Stimulated activated naive CD8-positive, alpha-beta T cell treated with anti-CD3 and anti-CD28 coated beads, Interleukin-15, Interleukin-2, amounts not matched to agents 100 U/mL and 50 U/mL, for 24 hours (primary cell): ENCODE measurements around the gene PMP22.

Source experiments
- ATAC-seq: fragments of 150-1000 bp; cut with Tn5 transposase; one replicate; pipeline ENCODE4 v1.10.0; 2021
- DNase-seq: peaks from one replicate; pipeline ENCODE4 v3.0.0; 2021

The PMP22 gene

DNA sequence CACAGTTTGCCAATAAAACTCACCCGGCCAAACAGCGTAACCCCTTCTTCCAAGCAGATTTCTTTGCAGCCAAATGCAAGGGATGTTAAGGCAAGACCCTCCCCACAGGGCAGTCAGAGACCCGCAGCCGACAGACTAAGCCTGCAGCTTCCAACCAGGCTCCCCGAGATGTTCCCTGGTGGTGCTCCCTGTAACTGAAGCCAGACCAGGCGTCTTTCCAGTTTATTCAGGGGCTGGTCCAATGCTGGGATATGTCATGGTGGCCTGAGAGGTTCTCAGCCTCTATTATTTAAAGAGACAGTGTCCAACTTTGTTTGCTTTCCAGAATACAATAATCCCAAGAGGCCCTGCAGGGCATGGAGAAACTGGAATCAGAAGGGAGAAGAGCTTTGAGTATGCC is at the start of gene PMP22:
PMP22 (minus strand) TSS at position 196 of the 400 bp plus-strand sequence. CDS start 4,599 bp downstream, outside the sequence.
- DNase-seq (no peak), ATAC-seq (no peak)

DNA sequence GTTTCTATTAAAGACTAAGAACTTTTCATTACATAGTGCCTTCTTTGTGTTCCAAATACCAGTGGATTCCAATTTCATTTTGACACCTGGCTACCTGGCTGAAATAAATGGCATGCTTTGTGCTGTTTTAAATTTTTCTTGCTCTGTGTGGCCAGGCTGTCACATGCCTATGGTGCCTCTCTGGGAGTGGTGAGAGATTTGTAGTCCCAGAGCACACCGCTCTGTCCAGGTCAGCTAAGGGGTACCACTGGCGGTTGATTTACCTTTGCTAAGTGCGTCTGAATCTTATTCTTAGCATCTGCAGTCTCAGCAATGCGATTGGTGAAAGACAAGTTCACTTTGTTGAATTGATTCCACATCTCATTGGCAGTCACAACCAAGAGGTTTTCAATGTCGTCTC is 46.9 kb upstream of the PMP22 start:
- DNase-seq (no peak), ATAC-seq (no peak)

DNA sequence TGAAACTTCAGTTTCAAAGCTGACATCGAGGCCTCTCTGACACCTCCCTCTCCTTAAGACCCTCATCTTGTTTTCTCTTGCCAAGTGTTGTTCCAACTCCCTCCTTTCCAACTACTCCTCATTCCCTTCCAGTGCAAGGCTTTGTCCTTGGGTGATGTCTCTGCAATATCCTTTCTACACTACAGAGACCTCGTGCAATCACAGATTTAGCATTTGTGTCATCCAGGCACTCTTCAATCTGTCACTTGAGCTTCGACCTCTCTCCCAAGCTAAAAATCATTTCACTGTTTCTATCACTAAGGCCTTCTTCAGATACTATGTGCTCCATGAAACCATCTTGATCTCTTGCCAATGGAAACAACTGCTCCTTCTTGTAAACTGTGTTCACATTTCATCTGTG is 44.7 kb upstream of the PMP22 start:
- ATAC-seq, result no peak
- DNase-seq, result no peak

DNA sequence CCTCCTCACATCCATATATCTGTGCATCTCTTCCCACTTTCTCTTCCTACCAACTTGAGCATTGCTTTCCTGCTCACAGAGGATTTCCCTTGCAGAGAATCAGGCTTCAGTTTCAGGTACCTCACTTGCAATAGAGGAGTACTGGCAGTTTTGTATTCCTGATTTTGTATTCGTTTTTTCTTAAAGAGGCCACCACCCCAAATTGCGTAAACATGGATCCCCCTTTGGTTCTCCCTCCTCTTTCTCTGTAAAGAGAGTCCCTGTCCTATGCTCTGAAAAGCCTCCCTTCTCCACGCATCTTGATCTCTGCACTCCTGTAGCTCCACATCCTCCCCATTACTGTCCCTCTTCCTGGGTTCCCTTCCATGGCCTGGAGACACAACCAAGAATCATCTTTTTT is 44.1 kb upstream of the PMP22 start:
- no peak for DNase-seq
- ATAC-seq, result no peak

DNA sequence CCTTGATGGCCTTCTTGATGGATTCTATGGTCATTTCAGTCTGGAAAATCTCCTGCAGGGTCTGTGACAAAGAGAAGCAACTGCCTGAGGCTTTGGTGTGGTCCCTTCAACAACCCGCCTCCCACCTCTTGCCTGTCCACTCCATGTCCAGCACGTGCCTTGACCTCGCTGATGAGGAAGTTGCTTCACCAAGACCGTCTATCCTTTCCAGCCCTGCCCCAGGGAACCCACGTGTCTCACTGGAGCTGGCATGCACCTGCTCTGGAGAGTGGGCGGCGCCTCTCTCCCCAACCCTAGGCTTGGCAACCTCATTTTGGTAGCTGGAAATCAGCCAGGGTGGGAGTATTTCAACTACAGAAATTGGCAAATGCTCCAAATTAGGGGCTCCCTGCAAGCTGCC is 43.6 kb upstream of the PMP22 start:
- ATAC-seq (no peak), DNase-seq (no peak)

DNA sequence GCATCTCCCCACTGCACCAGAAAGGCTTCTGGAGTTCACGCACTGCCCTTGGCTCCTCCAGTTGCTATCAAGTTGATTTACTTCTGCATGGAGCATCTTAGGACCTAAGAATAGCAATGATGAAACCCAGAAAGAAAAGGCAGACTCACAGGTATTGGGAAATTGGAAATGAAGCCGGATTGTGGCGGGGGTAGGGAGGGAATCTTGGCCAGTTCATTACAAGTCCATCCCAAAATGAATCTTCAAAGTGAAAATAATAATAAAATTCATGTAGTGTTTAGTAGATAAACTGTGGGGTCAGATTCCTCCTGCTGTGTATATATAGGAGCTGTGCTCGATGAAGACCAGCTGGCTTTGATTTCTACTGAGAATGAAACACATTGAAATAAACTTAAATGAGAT is 42.6 kb upstream of the PMP22 start:
- ATAC-seq (no peak), DNase-seq (no peak)

DNA sequence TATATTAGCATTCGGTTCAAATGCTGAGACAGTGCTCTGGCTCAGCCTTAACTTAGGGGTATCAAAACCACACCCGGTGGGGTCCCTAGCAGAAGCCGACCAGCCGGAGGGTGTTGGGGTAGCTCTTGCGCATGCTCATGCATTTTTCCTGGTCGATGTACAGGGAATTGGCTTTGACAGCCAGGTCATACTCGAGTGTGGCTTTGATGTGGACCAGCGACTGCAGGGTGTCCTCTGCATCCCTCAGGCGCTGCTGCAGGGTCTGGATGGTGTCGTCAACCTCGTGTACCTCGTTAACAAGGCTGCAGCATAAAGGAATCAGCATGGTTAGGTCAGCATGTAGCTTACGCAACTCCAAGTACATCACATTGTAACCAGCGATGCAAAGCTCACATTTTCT is 38.7 kb upstream of the PMP22 start:
- DNase-seq, result no peak
- no peak for ATAC-seq

DNA sequence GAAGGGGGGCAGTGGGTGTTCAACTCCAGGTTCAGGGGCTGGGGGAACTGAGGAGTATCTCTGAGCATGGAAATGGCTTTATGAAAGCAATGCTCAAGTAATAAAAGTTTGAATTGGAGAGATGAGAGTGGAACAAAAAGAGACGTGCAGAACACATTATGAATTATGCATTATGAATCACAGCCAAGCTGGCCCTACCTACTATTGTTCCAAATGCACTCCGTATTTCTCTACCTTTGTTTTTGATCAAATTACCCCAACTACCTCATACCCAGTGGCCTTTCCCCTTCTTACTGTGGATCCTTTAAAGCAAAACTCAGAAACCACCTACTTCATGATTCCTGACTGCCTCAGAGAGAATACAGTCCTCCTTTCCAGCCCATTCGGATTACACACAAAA is 38.1 kb upstream of the PMP22 start:
- DNase-seq, result no peak
- ATAC-seq, result no peak

DNA sequence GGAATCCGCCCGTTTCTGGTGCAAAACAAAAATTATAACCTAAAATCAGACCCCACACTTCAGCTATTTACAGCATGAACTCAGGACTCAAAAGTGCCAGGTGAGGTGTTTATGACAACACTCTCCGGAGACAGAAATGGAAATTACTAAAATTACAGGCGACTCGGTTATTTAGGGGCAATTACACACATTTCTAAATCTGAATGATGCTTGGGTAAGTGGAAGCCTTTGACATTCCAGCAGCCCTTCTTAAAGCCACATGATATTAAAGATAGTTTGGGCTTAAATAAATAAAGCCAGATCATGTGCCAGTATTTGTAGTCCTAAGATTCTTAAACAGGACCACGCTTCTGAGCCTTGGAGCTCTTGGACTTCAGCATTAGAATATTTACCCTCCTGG is 36.7 kb upstream of the PMP22 start:
- no peak for ATAC-seq
- DNase-seq, result no peak

DNA sequence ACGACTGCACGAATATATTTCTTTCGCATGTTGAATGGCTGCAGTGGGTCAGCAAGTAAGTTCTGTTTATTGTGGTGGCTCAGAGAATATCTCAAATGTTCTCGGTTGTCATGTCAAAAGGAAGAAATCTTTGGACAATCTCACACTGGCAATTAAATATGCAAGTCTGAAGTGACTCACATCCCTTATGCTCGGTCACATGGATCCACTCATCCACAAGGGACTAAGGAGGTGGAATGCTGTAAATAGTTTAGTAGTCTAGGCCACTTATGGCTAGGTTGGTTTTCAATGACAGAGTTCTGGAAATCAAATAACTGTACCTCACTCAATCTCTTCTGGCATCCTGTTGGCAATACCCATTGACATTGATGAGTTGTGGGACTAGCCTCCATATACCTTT is 33.0 kb upstream of the PMP22 start:
- no peak for DNase-seq
- no peak for ATAC-seq

DNA sequence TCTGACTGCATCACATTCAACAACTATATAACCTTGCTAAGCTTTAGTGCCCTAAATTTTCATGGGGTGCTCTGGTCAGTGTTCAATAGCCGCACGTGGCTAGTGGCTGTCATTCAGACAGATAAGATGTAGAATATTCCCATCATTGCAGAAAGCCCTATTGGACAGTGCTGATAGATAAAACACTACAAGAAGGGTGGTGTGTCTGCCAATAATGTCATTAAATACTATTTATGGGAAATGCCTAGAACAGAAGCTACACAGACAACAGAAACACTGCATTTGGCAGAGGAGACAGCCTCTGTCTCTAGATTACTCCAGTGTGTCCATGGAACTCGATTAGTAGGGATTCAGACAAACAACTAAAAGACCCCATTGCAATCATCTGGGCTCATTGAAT is 28.4 kb upstream of the PMP22 start:
- ATAC-seq (no peak), DNase-seq (no peak)

DNA sequence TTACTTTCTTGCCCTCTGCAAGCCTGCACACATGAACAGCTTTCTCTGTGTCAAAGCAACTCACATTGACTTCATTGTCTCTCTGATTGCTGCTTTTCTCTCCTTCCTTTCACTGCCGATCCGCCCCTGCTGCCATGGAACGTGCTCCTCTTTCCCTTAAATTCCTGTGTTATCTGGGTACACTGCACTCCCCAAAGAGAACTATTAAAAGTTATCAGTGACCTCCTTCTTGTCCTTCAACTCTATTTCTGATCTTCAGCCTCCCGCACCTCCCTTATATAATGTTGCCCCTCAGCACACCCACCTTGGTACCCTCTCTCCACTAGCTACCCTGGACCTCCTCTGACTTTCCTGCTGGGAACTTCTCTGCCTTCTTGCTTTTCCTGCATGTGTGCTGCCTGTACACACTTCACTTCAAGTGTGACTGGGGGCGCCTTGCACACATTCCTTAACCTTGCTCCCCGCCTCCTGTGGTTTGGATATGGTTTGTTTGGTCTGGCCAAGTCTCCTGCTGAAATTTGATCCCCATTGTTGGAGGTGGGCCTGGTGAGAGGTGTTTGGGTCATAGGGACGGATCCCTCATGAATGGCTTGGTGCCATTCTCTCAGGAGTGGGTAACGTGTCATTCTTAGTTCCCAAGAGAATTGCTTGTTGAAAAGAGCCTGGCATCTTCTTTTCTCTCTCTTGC is 26.7 kb upstream of the PMP22 start:
- no peak for DNase-seq
- ATAC-seq, result no peak

DNA sequence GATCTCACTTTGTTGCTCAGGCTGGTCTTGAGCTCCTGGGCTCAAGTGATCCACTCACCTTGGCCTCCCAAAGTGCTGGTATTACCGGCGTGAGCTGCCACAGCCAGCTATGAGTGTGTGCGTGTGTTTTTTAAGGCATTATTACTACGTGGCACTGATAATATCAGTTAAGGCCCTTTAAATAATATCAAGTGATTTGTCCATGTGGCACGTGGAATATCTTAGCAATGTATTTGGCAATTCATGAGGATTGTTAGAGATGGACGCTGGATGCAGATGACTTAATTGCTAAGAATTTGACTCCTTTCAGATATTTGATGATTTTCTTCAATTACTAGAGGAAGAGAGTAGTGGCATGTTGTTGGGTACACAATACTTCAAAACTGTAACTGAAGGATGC is 25.5 kb upstream of the PMP22 start:
- ATAC-seq, result no peak
- DNase-seq, result no peak

DNA sequence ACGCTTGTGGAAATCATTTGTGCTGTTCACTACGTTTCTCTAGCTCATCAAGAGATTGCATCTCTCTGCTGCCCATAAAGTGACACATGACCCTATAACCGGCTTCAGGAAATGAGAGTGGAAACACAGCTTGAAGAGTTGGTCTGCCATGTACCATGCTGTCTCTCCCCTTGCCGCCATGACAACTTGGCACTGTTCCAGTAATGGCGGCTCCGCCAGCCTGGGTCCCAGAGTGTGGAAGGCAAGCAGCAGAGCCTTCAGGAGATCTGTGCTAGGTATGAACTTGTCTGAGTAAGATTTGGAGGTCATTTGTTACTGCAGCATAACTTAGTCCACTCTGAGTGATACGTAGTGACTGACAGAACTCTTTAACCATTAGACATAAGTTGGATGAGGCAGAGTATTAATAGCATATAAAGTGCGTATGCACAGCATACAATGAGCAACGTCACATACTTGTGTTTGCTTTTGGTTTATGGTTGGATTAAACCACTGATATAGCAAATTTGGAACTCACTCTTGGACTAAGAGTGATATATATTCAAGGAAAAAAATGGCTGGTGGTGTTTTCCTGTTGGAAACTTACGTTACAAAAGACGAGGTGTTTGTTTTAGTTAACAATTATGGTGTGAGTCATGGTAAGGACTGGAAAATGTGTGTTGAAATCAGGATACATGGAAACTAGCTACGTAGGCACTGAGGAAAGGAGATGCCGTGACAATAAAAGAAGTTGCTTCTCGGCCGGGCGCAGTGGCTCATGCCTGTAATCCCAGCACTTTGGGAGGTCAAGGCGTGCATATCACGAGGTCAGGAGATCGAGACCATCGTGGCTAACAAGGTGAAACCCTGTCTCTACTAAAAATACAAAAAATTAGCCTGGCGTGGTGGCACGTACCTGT is 24.4 kb upstream of the PMP22 start:
- ATAC-seq (no peak), DNase-seq (no peak)

DNA sequence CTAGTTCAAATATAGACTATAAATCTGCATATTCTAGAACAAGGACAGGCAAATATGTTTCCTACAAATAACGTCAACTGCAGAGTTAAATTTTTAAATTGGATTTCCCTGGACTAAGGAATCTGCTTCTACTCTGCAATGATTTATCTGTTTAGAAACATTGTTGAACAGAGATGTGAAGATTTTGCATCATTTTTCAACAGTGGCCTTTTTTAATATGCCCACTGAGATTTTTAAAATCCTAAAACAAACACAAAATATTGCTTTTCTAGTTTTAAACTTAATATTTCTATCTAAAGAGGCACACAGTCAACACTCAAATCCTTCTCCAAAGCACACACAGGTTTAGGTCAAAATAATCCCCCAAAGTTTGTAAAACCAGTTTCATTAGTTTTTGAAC is 23.7 kb upstream of the PMP22 start:
- no peak for ATAC-seq
- DNase-seq, result no peak

DNA sequence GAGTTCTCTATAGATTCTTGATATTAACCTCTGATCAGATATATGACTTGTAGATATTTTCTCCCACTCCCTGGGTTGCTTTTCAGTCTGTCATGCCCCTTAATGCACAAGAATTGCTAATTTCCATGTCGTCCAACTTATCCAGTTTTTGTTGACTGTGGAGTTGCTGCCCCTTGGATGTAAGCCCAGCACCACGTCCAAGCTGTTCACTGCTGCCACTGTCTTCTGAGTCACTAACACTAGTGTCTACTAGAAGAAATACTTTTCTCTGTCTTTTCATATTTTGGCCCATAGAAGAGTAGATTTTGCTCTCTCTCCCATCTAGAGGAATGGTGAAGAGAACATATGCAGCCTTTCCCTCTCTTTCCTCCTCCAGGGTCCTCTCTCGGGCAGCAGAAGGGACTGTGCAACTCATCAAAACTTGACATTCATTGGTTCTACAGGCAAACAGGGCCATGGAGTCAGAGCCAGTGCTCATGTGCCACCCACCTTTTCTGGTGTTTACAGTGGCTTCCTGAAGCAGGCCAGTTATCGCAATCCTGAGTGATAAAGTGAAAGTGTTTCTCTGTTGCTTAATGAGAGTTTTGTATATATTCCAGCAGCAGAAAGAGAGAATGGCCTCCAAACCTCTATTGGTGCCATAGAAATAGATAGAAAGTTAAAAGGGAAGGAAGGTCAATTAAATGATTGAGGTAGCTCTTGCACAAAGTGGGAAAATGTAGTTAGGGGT is 22.6 kb upstream of the PMP22 start:
- DNase-seq, result no peak
- no peak for ATAC-seq

DNA sequence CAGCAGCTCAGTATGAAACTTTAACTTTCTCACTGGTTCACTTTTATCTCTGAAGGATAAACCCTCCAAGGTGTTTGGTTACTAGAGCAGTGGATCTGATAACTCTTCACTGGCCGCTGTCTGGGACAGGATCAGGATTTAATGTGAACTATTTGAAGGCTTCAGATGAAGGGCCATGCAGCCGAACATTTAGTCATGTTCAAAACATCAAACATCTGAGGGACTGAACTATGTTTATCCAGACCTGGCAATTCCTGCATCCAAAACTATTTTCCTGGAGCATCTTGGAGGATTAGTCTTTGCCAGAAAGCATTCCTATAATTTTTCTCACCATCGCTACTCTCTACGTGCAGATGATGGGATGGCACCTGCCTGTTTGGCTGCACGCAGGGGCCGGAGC is 20.3 kb upstream of the PMP22 start:
- no peak for ATAC-seq
- DNase-seq, result no peak

DNA sequence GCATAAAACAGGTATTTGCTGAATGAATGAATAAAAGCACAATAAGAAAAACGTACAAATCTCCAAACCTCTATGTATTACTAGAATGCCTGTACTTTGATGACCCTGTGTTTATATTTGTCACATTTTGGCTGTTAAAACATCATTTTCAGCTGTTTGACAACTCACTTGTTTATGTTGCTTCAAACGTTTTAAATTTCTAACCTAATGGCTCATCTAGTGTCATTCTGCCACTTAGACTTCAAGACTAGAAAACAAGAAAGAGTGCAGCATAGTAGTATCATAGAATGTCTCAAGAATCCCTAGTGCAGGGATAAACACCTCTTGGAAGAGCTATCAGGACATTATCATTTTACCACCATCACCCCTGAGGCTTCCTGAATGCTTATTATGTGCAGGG is 19.4 kb upstream of the PMP22 start:
- DNase-seq (no peak), ATAC-seq (no peak)

DNA sequence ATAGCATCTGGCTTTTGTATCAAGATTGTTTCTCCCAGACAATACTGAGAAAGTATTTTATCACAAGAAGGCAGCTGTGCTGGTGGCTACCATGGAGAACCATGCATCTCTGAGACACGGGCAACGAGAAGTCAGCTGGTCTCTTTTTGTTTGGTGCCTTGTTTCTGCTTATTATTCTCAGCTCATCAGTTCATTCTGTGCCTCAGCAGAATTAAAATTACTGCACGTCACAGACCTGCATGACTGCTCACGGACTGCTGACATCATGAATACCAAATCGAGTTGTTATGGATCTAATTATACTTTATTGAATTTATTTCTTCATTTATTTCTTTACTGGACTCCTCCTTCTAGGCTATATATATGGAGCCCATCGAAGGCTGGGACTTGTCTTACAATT is 19.0 kb upstream of the PMP22 start:
- ATAC-seq (no peak), DNase-seq (no peak)

DNA sequence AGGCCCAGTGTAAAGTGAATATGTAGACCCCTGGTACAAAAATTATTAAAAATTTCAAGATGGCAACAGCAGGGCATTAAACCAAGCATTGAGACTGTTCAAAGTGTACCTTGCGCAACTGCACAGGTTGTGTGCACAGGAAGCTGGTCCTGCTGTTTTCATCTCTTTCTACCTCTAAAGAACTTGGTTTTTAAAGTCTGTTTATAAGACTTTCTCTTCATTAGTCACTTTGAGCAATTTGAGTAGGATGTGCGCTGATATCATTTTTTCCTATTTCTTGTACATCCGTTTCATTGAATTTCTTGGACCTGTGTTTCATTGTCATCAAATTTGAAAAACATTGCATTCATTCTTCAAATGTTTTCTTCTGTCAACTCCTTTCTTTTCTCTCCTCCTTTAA is 16.8 kb upstream of the PMP22 start:
- ATAC-seq, result no peak

DNA sequence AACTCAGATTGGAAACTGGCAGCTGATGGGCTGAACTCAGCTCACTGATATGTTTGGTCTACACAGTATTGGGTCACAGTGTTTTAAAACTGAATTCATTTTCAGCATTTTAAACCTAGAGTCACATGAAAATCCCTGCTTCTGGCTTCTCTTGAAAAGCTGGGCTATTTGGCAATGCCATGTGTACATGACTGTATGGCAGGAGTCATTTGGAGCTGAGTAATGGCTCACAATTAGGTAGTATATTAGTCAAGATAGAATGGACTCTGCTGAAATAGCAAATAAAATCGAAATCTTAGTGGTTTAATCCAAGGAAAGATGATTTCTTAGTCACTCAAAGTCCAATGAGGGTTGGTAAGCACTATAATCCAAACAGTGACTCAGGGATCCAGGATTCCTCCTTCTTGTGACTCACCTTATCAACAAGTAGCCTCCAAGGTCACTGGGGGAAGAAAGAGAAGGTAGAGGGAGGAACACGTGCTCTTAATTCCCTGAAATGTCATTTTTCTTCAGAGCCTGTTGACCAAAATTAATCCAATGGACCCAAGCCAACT is 13.9 kb upstream of the PMP22 start:
- ATAC-seq (no peak), DNase-seq (no peak)

More for the DNA sequence above, 16.8 kb upstream of the PMP22 start:
- DNase-seq, result no peak

DNA sequence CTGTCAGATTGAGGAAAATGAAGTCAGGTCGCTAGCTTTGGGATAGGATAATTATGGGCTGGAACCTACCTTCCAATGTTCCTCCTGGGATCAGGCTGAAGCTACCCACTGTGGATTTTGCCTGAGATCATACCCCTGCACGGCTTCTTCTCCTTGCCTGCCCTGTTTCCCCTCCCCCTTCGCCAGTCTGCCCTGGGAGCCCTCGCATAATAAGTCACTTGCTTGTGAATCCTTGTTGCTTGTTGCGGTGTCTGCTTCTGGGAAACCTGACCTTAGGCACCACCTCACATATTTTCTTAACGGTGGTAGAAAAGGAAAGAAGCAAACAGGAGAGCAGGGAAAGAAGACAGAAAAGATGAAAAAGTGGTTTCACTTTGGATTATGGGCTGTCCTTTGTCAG is 13.3 kb upstream of the PMP22 start:
- DNase-seq, result no peak
- no peak for ATAC-seq

DNA sequence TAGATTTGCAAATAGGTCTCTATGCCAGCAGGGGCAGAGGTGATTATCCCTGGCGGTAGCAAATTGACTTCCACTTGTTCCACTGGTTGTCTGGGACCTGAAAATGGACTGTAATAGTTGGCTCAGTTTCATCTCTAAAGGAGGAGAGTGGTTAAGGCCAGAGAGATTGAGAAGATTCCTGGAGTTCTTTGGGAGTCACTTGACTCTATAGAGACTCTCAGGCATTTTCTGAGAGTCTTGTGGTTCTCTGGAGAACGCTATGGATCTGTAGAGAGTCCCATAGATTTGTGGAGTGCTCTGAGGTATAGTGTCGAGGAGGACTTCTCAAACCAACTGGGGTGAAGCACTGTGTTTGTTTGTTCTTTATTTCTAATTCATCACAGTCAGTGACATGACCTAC is 8.9 kb upstream of the PMP22 start:
- ATAC-seq (no peak), DNase-seq (no peak)
